GM20000 (cell line): Measurements from ENCODE around the gene ZC3H8.

Experiments used
- DNase-seq: peaks from one replicate; pipeline ENCODE4 v3.0.0; 2012; ENCODE audit warnings: low spot score
- CTCF ChIP-seq: IDR thresholded peaks from 2 replicates; pipeline ENCODE4 v1.5.1; 2012; ENCODE audit warnings: mild to moderate bottlenecking, control low read depth; ENCODE audit errors: extremely low read depth, missing control alignments

ZC3H8 gene

GRCh38 chr2:112242384-112242783 is 12.5 kb downstream of the ZC3H8 start:
- DNase-seq, result no peak
- TF ChIP-seq CTCF, result no peak

- no peak for DNase-seq
- TF ChIP-seq CTCF, result no peak
Observed at GRCh38 chr2:112239862-112240261, 15.0 kb downstream of the ZC3H8 start.

GRCh38 chr2:112230371-112230770 is 24.5 kb downstream of the ZC3H8 start:
- no peak for DNase-seq
- no peak for TF ChIP-seq CTCF

- no peak for TF ChIP-seq CTCF
- no peak for DNase-seq
Observed at GRCh38 chr2:112229348-112229747, 25.5 kb downstream of the ZC3H8 start.

GRCh38 chr2:112220831-112221230 is 34.0 kb downstream of the ZC3H8 start:
- DNase-seq, result no peak
- no peak for TF ChIP-seq CTCF

GRCh38 chr2:112220186-112220585 is 34.7 kb downstream of the ZC3H8 start:
- TF ChIP-seq CTCF, result no peak
- DNase-seq, result no peak

GRCh38 chr2:112217854-112218253 is 37.0 kb downstream of the ZC3H8 start:
- no peak for DNase-seq
- no peak for TF ChIP-seq CTCF
